PC-3 (cell line): ENCODE data around the gene DMD.

Experiments used
- CTCF ChIP-seq: fragments of 300-600 bp; sonication (generic); conservative IDR thresholded peaks from 2 replicates; pipeline ENCODE4 v1.5.1; 2017; ENCODE audit warnings: antibody characterized with exemption, low read depth, mild to moderate bottlenecking, low read length
- EZH2phosphoT487 ChIP-seq: fragments of 300-600 bp; sonication (generic); IDR thresholded peaks from 2 replicates; pipeline ENCODE4 v1.6.1; 2018; ENCODE audit warnings: mild to moderate bottlenecking, antibody characterized with exemption, low read length, borderline replicate concordance

- TF ChIP-seq CTCF = no peak
- no peak for TF ChIP-seq EZH2phosphoT487
Observed at GRCh38 chrX:32985544-32985943, 225.8 kb downstream of the DMD start.
